ENCODE data around the gene QTRT2.

Gene QTRT2

DNA sequence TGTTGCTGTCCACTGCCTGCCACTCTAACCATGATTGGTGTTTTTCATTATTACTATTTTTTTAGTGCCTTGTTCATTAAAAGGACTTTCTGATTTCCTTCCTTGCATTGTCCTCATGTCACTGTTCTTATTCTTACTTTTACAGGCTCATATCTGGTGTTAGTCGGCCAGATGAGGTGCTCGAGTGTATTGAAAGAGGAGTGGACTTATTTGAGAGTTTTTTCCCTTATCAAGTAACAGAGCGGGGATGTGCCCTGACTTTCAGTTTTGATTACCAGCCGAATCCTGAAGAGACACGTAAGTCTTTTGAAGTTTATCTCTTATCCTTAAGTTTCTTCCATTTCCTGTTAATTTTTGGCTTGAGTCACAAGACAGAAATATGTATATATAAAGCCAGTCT is 23.2 kb downstream of the QTRT2 start:
- DNase-seq, result no peak

DNA sequence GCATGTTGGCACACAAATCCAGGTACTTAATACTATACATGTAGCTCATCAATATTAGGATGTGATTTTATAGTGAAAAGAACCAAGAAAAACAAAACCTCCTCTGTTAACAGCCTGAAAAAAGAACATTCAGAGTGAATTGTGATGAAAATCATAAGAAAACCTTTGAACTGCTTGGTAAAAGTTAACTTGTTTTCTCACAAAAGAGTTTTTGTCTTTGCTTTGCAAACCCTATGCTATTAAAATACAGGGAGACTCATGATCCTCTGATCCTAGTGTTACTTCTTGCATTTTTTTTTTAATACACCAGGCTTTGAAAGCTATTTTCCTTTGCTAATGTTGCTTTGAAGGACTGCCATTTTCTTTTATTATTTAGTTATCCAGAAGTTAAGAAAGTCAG is 23.7 kb downstream of the QTRT2 start:
- no peak for DNase-seq

DNA sequence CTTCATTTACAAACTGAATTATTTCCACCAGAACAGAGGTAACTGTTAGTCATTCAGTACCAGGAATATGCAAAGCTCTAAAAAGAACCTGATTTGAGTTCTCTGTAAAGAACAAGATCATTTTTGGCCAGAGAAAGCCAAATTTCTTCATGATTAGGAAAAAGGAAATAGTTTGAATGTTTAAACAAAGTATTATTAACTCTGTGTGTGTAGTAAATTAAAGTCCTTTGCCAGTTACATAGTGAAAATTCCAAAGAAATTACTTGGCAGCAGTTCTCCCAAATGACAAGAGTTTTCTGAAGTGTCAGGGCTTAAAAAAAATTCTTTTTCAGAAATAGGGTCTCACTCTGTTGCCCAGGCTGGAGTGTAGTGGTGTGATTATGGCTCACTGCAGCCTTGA is 24.5 kb downstream of the QTRT2 start:
- DNase-seq, result no peak

DNA sequence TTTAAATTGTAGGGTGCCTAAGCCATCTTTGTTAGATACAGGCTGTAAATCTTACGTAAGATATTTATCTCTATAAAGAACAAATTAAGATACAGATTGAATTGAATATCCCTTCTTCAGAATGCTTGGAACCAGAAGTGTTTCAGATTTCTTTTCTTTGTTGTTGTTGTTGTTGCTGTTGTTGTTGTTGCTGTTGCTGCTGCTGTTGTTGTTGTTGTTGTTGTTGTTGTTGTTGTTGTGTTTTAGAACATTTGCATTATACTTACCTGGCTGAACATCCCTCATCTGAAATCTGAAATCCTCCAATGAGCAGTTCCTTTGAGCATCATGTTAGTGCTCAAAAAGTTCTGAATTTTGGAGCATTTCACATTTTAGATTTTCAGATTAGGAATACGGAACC is 26.6 kb downstream of the QTRT2 start:
- no peak for DNase-seq

DNA sequence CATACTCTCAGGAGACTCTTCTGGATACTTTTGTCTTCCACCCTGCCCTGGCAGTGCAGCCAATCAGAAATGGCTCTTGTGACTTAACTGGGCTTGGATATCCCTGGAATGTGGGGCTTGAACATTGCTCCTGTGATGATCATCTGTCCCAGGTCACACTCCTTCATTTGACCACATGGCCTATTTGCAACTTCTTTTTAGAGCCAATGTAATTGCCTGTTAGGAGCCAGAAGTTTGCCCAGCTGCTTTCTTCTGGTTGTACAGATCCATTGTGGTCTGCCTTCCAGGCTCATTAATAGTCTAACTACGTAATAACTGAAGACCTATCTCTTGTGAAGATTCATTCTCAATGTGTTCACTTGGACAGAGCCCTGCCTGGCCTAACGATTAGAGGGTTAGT is 29.8 kb downstream of the QTRT2 start:
- DNase-seq, result no peak

DNA sequence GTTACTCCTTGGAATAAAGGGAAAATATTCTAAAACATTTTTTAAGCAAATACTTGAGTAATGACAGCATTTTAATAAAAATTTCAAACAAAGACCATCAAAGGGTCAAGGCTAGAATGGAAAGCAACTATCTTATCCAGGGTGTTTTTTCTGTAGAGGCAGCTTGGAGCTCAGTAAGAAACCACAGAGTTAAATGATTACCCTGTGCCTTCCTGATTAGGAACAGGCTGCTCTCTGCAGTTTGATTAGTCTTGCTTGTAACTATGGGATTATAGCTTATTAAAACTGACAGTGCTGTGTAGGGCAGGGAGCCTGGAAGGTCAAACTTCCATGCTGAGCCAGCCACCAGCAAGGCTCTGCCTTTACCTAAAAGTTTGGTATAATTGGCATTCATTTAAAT is 33.1 kb downstream of the QTRT2 start:
- DNase-seq, result no peak

DNA sequence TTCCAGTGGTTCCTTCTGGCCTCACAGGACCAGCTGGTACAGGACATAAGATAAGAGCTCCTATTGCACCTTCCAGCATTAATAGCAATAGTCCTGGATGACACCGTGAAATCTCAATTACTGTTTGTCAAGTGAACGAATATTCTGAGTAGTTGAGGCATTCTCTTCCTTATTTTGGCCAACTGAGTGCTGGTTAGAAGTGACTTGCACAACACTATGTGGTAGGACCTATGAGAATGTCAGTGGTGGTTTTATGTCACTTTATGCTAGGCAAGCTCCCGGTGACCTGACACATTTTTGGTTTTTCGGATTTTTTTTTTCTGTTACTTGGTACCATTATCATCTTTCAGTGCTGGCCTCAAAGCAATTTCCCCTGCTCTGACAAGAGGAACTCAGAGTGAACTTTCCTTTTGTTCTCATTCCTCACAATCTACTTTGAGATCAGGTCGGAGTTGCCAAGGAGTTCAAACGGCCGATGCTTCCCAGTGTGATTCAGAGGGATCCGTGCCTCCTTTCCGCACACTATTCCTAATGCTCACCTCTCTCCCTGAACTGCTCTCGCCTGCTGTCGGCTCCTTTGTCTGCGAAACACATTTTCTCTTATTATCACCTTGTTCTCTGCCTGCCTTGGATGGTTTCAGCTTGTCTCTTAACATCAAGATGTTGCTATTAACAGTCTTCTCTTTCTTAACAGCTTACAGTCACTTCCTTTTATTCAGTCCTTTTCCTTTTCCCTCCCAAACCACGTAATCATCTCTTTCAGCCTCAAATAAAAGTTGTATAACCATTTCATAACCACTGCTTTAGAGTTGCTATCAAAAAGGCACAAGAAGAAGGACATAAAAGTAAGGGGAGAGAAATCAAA is 35.8 kb downstream of the QTRT2 start:
- DNase-seq, result no peak

DNA sequence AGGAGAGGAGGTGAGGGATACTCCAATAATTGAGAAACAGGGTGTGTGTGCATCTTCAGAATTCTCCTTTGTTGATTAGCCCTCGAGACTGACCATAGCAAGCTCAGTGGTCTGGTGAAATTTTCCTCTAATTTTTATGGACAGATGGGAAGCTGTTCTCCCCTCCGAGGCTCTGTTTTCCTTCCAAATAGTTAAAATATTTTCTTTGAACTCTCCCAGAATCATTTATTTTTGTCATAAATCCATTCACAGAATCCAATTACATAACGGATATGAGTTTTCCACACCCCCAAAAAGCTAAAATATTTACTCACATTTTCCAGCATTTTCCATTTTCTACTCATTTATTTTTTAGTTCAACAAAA is 36.5 kb downstream of the QTRT2 start:
- no peak for DNase-seq

DNA sequence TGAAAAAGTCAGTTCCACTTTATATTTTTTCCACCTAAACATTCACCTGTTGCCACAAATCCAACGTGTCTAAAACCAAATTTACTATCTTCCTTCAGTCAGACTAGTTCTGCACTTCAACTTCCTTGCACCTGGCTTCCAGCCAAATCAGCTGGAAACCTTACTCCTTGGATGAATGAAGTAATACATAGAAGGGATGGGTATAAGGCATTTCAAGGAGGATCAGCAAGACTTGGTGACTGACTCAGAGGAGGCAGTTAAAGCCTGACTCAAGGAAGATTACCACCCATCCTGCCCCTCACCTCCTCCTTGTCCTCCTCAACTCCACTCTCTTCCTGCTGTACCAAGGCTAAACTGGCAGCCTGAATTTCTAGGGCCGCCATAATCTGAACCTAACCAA is 37.1 kb downstream of the QTRT2 start:
- no peak for DNase-seq

DNA sequence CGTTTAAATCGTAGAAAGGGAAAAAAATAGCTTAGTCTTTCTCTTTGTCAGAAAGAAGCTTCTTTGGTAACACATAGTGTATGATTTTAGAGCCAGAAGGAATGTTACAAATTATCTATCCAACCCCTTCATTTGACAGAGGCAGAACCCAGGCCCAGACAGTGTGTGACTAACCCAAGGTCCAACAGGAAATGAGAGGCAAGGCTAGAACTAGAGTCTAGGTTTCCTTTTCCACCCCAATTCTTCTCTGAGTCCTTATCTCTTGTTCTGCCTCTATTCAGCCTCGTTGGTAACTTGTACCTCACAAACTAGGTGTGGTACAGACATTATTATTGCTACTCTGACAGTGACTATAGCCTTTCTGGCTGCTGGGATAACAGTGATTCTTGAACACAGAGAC is 39.3 kb downstream of the QTRT2 start:
- DNase-seq, result no peak

DNA sequence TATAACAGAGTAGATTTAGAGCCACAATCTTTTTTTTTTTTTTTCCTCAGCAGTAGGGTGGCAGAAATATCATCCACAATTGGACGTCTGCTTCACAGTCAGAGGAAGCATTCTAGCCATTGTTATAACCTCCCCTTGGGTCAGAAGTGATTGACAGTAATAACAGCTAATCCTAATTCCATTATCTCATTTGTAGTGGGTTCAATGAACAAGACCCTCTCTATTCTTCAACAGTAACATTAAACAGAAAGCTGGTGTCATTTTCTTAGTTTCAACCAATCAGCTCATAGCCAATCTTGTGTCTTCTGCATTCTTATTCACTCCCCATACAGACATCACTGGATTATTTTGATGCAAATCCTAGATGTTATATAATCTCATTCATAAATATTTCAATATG is 44.6 kb downstream of the QTRT2 start:
- DNase-seq, result no peak

DNA sequence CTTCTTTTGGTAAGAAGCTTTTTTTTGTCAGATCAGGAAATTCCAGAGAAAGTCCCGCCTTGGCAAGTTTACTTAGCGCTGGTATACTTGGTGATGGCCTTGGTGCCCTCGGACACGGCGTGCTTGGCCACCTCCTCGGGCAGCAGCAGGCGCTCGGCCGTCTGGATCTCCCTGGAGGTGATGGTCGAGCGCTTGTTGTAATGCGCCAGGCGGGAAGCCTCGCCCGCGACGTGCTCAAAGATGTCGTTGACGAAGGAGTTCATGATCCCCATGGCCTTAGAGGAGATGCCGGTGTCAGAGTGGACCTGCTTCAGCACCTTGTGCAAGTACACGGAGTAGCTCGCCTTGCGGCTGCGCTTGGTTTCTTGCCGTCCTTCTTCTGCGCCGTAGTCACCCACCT is 46.6 kb downstream of the QTRT2 start:
- no peak for DNase-seq

DNA sequence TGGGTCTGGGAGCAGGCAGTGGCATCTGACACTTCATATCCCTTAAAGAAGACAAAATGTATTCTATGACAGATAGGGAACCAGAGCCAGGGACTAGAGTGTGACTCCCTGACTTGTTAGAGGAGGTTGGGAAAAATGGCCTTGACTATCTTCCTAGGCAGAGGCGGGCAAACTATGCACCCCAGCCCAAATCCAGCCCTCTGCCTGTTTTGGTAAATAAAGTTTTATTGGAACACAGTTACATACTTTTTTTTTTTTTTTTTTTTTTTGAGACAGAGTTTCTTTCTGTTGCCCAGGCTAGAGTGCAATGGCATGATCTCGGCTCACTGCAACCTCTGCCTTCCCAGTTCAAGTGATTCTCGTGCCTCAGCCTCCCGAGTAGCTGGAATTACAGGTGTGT is 47.3 kb downstream of the QTRT2 start:
- no peak for DNase-seq

DNA sequence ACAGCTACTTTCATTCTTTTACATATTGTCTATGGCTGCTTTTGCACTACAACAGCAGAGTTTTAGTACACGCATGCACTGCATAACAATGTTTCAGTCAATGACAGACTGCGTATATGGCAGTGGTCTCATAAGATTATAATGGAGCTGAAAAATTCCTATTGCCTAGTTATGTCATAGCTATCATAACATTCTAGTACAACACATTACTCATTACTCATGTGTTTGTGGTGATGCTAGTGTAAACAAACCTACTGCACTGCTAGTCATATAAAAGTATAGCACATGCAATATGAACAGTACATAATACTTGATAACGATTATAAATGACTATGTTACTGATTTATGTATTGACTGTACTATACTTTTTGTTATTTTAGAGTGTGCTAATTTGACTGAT is 47.9 kb downstream of the QTRT2 start:
- DNase-seq, result no peak

DNA sequence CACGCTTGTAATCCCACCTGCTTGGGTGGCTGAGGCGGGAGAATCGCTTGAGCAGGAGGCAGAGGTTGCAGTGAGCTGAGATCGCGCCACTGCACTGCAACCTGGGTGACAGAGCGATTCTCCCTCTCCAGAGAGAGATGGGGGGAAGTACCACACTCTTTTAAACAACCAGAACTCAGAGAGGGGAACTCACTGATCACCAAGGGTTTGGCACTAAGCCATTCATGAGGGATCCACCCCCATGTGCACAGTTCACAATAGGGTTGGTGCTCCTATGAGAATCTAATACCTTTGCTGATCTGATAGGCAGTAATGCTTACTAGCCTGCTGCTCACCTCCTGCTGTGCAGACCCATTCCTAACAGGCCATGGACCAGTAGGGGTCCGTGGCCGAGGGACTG is 51.6 kb downstream of the QTRT2 start:
- no peak for DNase-seq

DNA sequence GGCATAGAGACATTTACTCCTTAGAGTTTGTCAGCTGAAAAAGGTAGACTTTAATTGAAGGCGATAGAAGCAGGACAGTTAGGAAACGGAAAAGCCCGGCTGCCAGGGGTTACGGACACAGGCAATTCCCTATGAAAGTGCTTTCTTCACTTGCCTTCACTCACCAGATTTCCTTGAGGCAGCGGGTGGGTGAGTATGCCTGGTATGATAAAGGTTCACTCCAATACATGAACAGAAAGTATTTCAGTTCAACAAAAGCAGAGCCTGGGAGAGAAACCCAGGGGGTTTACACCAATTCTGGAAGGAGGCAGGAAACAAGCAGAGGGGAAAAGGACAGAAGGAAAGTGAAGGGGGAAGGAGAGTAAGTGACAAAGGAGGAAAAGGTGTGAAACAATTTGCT is 53.9 kb downstream of the QTRT2 start:
- no peak for DNase-seq

DNA sequence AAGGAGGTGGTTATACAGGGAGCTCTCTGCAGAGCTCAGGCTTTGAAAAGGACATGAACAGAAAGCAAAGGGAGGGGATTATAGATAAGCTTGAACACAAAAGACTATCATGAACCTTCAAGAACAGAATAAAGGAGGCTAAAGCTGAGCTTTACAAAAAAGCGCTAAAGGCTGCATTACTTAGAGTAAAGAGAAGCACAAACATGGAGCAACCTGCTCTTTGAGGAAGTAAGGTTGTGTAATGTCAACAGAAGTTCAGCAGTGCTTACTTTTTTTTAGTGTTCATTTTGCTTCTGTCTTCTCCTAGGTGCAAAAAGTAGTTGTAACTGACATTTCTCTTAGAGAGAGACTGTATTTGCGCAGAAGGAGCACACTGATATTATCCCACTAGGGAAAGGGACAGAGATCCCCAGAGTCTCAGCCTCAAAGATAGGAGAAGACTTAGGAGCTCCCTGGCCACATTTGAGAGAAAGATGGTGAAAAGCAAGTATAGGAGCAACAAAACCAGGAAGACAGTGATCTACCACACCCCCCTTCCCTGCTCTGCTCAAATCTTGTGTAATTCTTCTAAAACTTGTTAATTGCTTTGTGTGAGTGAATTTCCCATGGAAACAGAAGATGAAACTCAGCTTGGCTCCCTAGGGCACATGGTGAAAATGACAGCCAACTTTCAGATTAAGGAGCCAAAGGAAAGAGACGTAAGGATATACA is 54.7 kb downstream of the QTRT2 start:
- DNase-seq, result no peak

DNA sequence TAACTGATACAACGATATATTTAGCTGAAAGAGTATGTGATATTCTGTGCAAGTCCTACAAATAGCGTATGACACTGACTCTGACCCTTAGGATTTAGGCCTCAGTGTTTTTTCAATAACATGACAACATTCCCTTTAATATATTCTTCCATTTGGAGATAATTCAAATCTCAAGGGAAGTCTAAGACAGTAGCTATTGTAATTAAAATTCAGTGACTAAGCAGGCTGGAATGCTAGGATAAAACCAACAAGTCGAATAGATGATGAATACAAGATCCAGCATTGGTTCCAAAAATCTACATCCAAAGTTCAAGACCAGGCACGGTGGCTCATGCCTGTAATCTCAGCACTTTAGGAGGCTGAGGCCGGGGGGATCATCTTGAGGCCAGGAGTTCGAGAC is 56.2 kb downstream of the QTRT2 start:
- no peak for DNase-seq

DNA sequence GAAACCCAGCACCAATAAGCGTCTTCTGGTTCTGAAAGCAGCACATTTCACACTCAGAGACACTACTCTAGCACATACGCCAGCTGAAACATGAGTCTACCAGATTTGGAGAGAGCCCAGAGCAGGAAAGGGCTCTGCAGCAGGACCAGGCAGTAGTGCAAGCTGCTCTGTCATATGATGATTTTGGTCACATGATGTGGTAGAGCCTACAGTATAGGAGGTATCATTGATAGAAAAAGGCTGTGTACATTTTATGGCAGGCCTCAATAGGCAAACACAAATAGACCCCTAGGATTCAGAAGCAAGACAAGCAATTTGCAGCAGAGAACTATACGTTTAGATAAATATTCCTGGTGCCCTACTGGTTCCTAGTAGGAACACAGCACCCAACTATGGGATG is 58.2 kb downstream of the QTRT2 start:
- no peak for DNase-seq

DNA sequence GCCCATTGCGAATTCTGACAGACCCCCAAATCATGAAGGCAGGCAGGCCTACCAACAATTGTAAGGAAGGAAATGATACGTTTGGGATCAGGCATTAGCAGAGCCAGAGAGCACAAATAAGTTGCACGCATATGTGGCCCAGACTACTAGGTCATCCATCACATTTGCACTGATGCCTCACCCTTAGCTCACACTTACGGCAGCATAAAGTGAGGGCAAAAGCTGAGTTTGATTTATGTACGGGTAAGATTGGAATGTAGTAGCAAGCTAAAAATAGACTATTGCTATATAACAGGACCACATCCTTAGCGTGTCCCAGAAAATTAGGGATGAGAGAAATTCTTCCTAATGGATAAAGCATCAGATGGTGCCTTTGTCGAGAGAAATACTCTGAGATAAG is 58.6 kb downstream of the QTRT2 start:
- DNase-seq, result no peak

DNA sequence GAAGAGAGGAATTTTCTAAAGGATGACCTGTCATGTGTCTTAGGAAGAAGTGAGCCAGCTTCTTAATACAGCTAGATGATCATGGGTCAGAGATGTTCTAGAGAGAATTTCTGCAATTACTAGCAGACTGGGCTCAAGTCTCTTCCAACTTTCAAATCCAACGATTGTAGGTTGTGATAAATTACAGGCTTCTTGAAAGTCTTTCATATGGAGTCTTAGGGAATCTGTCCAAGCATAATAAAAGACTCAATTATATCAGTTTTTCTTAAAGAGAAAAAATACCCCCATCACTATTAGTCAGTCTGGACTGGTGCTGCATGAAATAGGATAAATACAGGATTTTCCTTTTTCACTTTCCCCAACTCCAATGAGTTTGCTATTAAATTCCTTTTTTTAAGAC is 63.2 kb downstream of the QTRT2 start:
- DNase-seq, result no peak

DNA sequence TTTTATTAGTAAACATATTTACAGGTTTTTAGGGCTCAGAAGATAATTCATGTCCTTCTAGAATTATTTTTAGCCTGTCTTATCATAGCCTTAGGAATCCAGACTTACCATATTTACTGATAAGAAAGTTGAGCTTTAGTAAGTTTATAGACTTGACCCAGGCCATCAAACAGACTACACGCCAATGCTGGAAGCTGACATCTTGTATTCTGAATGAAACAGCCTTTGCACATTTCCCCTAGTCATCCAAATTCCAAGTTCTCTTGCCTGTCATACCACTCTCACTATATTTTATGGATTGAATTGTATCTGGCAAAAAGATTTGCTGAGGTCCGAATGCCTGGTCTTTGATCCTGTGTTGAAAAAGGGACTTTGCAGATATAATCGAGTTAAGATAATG is 63.7 kb downstream of the QTRT2 start:
- no peak for DNase-seq

DNA sequence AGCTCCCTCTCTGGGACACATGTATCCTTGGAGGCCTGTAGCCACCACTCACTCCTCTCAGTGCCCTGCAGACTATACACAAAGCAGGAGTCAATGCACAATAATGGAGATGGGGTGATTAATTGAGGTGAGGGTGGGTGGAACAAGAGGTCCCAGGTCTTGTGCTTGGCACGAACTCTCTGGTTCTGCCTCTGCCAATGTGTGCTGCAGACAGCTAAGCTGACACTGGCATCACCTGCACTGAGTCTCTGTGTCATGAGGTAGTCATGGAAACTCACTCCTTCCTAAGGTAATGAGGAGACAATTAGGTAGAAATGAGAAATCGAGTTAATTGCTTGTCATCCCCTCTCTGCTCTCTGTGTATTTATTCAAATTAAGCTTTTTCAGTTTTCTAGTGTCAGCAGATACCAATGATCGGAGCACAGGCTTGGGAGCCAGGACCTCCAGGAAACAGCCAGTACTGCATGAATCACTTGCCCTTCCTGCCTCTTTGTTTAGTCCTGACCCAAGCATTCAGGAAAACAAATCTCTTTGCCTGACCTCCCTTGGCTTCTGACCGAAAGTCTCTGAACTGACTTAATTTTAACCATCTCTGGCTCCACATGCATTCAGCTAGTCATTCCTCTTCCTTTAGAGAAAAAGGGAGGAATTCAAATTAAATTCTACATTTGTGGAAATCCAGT is 65.6 kb downstream of the QTRT2 start:
- DNase-seq, result no peak

DNA sequence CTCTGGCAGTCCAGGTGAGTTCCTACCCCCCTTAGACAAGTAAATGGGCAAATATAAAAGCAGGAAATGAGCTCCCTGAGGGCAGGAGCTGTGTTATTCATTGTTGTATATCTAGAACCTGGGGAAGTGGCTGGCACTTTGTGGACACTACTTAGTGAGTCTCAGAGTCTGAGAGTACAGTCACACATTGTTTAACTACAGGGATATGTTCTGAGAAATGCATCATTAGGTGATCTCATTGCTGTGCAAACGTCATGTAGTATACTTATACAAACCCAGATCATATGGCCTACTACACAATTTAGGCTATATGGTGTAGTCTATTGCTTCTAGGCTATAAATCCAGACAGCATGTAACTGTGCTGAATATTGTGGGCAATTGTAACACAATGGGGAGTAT is 69.9 kb downstream of the QTRT2 start:
- no peak for DNase-seq
